Activated naive CD4-positive, alpha-beta T cell treated with anti-CD3 and anti-CD28 coated beads, Interleukin-2, amount 50 U/mL, for 72 hours (primary cell): ENCODE data around the gene NHLRC2. TPM values are rescaled to one million over a fixed set of nuclear protein-coding genes. Genes with fewer than 3 reads are reported as not detected.

ENCODE experiments used
- ATAC-seq, 2 donors: fragments of 150-1000 bp; cut with Tn5 transposase; 2 replicates each; pipeline ENCODE4 v1.10.0; 2021; ENCODE audit warnings: mild to moderate bottlenecking in 2 of 2, moderate library complexity in 2 of 2
- DNase-seq, 2 donors: peaks; one replicate each; pipeline ENCODE4 v3.0.0; 2021 to 2022; ENCODE audit warnings: low spot score in 2 of 2
- H3K27ac Mint-ChIP-seq, 2 donors: one replicate each; pipeline ENCODE4 v1.8.0; 2022; ENCODE audit warnings: mild to moderate bottlenecking in 2 of 2, mixed read lengths in 2 of 2
- H3K36me3 Mint-ChIP-seq, 2 donors: one replicate each; pipeline ENCODE4 v1.8.0; 2022; ENCODE audit warnings: mixed read lengths in 2 of 2
- H3K9me3 Mint-ChIP-seq, 2 donors: one replicate each; pipeline ENCODE4 v1.8.0; 2022; ENCODE audit warnings: mixed read lengths in 2 of 2
- total RNA-seq, 2 donors: library from RNA; stranded (reverse); gene quantifications; one replicate each; pipeline ENCODE4 v1.2.3, GENCODE V29; 2022

Gene NHLRC2
- total RNA-seq, 2 donors from 2014 or later, result 7.4 to 23.0 TPM

GRCh38 chr10:113965683-113966082 is 111.2 kb downstream of the NHLRC2 start:
- H3K27ac Mint-ChIP-seq, result no peak overlapping the region
- H3K36me3 Mint-ChIP-seq, result peaks cover 18 to 23% of the 10 kb centered on the region in 2 donors

More at GRCh38 chr10:113965683-113966082, 111.2 kb downstream of the NHLRC2 start:
- peaks cover 11 to 21% of the 10 kb centered on the region in 2 donors for H3K9me3 Mint-ChIP-seq
- no peak for DNase-seq
- ATAC-seq, result no peak

Other genes starting within 250 kb of the NHLRC2 start
- gene NRAP, start 190.6 kb upstream of the NHLRC2 start, total RNA-seq, result not detected
- 10 to 100 TPM in 1 of 2 donors, 1 to 10 TPM in 1; 8.5 to 10.6 TPM for gene CASP7, start 174.7 kb upstream of the NHLRC2 start, total RNA-seq
- gene PLEKHS1, start 103.0 kb upstream of the NHLRC2 start, total RNA-seq, result not detected
- 10 to 100 TPM in 1 of 2 donors, 1 to 10 TPM in 1; 2.6 to 13.6 TPM for gene DCLRE1A, start 579 bp upstream of the NHLRC2 start, total RNA-seq
- gene ADRB1, start 189.2 kb downstream of the NHLRC2 start, total RNA-seq, result not detected